GM18517 (cell line): Measurements from ENCODE around the gene C10orf143.
"Not testable (repeated sequence)": the region's sequence is repeated elsewhere in the genome, so short reads cannot be mapped to it uniquely, and the experiment has no call there.

ENCODE experiments used
- ATAC-seq: cut with Tn5 transposase; IDR thresholded peaks from one replicate; pipeline ENCODE4 v1.9.1; 2021; ENCODE audit warnings: mild to moderate bottlenecking, moderate library complexity; ENCODE audit not compliant: unreplicated experiment

Gene C10orf143

GRCh38 chr10:130038019-130038555, 72.5 kb downstream of the C10orf143 start:
- no peak for ATAC-seq

DNA sequence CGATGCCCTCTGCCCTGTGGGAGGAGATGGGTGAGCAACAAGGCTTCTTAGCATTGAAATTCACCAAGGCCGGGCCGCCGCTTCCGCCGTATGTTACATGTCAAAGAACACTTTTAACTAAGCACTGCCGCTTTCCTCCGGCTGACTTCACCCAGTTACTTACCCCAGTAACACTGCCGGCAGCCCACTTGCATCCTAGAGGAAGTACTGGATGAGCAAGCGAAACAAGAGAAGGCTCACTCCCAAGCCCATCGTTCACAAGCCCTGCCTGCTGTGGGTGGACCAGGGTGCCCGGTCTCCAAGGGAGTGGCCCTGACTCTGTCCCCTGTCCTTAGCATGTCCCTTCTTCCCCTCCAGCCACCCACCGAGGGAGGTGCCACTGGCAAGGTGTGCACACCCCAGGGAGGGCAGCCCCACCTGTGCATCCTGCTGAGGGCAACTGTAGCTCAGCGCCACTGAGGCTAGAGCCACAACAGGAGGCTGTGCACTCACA, 73.4 kb downstream of the C10orf143 start:
- no peak for ATAC-seq

- ATAC-seq, result no peak
Observed at GRCh38 chr10:130036296-130037065, 74.1 kb downstream of the C10orf143 start.

GRCh38 chr10:130029209-130029608, 81.4 kb downstream of the C10orf143 start:
- ATAC-seq, result no peak

GRCh38 chr10:130028465-130028819, 82.2 kb downstream of the C10orf143 start:
- ATAC-seq, result no peak

- no peak for ATAC-seq
Observed at GRCh38 chr10:130027716-130028464, 82.7 kb downstream of the C10orf143 start.

DNA sequence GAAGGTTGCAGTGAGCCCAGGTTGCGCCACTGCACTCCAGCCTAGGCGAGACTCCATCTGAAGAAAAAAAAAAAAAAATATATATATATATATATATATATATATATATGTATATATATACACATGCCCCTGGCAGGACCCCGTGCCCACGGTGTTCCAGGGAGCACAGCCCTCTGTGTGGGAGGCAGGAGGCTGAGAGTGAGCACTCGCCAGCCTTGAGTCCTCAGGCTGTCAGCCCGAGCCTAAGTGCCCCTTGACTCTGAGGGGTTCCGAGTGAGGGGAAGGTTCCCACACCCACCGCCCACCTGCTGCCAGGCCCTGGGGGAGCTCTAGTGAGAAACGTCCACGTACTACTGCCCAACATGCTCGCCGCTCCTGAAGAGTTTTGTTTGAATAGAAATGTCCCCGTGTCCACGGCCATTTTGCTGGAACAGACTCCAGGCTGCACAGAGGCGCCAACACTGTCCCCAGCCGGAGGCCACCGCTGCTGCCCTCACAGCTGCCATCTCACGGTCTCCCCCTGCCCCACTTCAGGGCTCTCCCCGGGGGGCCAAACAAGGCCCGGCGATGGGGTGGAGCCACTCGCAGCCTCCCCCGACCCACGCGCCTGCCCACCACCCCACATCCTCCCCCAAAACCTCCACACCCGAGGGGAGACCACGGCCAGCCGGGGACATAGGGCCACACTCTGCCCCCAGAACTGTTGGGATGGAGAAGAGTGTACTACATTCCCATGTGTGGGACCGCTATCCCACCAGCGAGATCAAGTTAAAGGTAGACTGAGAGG, 83.8 kb downstream of the C10orf143 start:
- no peak for ATAC-seq

GRCh38 chr10:130025811-130026485, 84.7 kb downstream of the C10orf143 start:
- no peak for ATAC-seq

- ATAC-seq, result no peak
Observed at GRCh38 chr10:130025326-130025725, 85.3 kb downstream of the C10orf143 start.

- ATAC-seq, result no peak
Observed at GRCh38 chr10:130024779-130025325, 85.8 kb downstream of the C10orf143 start.

- ATAC-seq, result not testable (repeated sequence)
Observed at GRCh38 chr10:130024326-130024725, 86.3 kb downstream of the C10orf143 start.

GRCh38 chr10:130023454-130024230, 87.0 kb downstream of the C10orf143 start:
- no peak for ATAC-seq

DNA sequence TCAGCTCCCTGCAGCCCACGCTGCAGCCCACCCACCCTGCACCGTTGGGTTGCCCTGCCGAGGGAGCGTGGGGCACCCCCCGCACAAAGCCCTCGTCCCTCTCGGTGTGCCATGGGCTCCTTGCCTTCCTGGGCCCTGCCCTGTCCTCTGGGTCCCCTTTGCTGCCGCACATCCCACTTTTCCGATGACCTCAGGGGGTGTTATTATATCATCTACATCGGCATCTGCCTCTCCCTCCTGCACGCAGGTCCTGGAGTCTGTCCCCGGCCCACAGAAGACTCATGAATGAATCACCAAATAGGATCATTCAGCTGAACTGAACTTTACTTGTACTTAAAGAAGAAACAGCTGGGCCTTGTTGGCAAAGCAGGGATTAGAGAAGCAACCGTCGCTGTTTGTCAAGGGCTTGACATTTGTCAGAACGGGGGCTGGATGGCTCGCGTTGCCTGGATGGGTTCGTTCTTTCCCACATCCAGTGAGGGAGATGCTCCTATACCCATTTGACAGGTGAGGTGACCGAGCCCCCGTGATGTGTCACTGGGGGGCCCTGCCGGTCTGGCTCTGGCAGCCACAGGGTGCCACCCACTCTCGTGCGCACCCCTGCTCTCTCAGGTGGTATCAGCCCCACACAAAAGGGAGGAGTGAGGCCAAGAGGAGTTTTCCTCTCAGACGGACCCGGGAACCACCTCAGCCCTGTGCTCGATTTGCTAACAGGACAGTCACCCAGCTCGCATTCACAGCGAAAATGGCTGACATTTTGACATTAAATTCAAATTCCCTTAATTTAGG, 87.9 kb downstream of the C10orf143 start:
- ATAC-seq, result no peak

DNA sequence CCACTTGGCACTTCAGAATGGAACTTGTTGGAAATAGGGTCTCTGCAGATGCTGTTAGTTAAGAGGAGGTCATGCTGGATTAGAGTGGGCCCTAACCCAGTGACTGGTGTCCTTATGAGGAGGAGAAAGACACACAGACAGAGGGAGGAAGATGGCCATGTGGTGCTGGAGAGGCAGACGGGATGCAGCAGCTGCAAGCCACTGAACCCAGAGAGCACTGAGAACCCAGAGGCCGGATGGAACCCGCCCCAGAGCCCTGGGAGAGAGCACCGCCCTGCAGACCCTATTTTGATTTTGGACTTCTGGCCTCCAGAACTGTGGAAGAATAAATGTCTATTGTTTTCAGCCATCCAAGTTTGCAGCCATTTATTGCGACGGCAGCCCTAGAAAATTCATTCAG, 88.5 kb downstream of the C10orf143 start:
- ATAC-seq, result no peak

DNA sequence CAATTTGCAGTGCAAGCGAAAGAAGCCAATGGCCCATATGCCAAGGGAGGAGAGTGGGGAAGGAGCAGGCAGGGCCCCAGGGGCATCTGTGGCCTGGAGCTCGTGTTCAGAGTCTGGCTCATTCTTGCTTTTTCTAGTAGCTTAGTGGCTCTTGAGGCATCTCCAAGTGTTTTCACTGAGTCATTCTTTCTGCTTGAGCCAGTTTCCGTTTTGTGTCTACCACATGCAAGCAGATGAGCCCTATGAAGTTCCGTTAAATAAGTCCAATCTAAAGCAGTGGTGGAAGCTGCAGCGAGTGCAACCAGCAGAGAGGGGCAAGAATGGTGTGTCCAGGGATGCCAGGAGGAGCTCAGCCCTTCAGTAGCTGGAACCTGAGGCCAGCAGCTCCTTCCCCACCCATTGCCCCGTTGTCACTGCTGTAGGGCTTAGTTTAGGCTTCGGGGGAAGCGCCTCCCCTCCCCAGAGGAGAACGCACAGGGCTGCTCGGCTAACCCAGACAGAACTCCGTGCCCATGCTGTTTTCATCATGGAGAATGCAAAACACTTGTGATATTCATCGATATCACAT, 89.2 kb downstream of the C10orf143 start:
- no peak for ATAC-seq

- ATAC-seq, result no peak
Observed at GRCh38 chr10:130020651-130021382, 89.8 kb downstream of the C10orf143 start.

GRCh38 chr10:130018730-130019185, 91.9 kb downstream of the C10orf143 start:
- ATAC-seq, result no peak

DNA sequence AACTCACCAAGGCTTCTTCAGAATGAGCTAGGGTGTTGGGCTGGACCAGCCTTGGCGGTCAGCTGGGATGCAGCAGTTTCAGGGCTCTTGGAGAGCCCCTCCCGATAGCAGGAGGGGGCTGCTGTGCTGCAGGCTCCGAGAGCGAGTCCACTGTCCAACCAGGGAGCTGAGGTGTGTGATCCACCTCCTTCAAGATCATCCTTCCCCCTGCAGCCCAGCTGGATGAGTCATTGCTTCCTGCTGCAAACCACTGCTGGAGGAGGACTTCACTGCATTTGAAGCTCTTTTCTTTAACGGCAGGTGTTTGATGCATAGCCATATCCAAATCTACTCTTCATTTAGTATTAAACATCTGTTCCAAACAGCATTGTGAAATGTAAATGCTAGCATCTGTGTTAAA, 92.4 kb downstream of the C10orf143 start:
- ATAC-seq, result no peak
